ENCODE data around the gene GFPT2.

The GFPT2 gene

GRCh38 chr5:180376511-180376910 is 23.4 kb upstream of the GFPT2 start:
- no peaks in the 10 kb centered on the region for H3K4me1 ChIP-seq (ENCODE audit: insufficient read depth, low read length)
- H3K36me3 ChIP-seq (ENCODE audit: insufficient read depth, low read length) = no peaks in the 10 kb centered on the region

GRCh38 chr5:180375955-180376354 is 22.8 kb upstream of the GFPT2 start:
- Histone ChIP-seq H3K27me3 (ENCODE audit: control insufficient read depth in 1 of 2, insufficient read depth in 2 of 2, low read length in 2 of 2) (peaks cover 0 to under 1% of the 10 kb centered on the region in 2 donors), H3K9ac (ENCODE audit: low read length) (no peak overlapping the region), H3K4me3 (ENCODE audit: low read depth in 1 of 2, low read length in 2 of 2) (no peak overlapping the region), H3K27ac (ENCODE audit: low read depth, low read length) (no peak overlapping the region), H3K36me3 (ENCODE audit: insufficient read depth, low read length) (no peaks in the 10 kb centered on the region), H3K4me1 (ENCODE audit: insufficient read depth, low read length) (no peaks in the 10 kb centered on the region), H3K9me3 (ENCODE audit: low read length) (no peaks in the 10 kb centered on the region)

More at GRCh38 chr5:180376511-180376910, 23.4 kb upstream of the GFPT2 start:
- H3K27ac ChIP-seq (ENCODE audit: low read depth, low read length) = no peak overlapping the region
- H3K27me3 ChIP-seq (ENCODE audit: control insufficient read depth in 1 of 2, insufficient read depth in 2 of 2, low read length in 2 of 2) = peaks cover 0 to 4% of the 10 kb centered on the region in 2 donors
- no peak overlapping the region for H3K9ac ChIP-seq (ENCODE audit: low read length)
- H3K4me3 ChIP-seq (ENCODE audit: low read depth in 1 of 2, low read length in 2 of 2) = no peak overlapping the region
- no peaks in the 10 kb centered on the region for H3K9me3 ChIP-seq (ENCODE audit: low read length)

GRCh38 chr5:180375291-180375690 is 22.2 kb upstream of the GFPT2 start:
- H3K4me3 ChIP-seq (ENCODE audit: low read depth in 1 of 2, low read length in 2 of 2) = no peak overlapping the region
- H3K27me3 ChIP-seq (ENCODE audit: control insufficient read depth in 1 of 2, insufficient read depth in 2 of 2, low read length in 2 of 2) = no peaks in the 10 kb centered on the region
- no peaks in the 10 kb centered on the region for H3K4me1 ChIP-seq (ENCODE audit: insufficient read depth, low read length)
- no peak overlapping the region for H3K27ac ChIP-seq (ENCODE audit: low read depth, low read length)
- H3K9ac ChIP-seq (ENCODE audit: low read length) = no peak overlapping the region
- H3K36me3 ChIP-seq (ENCODE audit: insufficient read depth, low read length) = no peaks in the 10 kb centered on the region
- no peaks in the 10 kb centered on the region for H3K9me3 ChIP-seq (ENCODE audit: low read length)

- Histone ChIP-seq H3K4me3 (ENCODE audit: low read depth in 1 of 2, low read length in 2 of 2) (no peak overlapping the region), H3K9ac (ENCODE audit: low read length) (no peak overlapping the region), H3K36me3 (ENCODE audit: insufficient read depth, low read length) (no peaks in the 10 kb centered on the region), H3K27ac (ENCODE audit: low read depth, low read length) (no peak overlapping the region), H3K4me1 (ENCODE audit: insufficient read depth, low read length) (no peaks in the 10 kb centered on the region), H3K27me3 (ENCODE audit: control insufficient read depth in 1 of 2, insufficient read depth in 2 of 2, low read length in 2 of 2) (no peaks in the 10 kb centered on the region), H3K9me3 (ENCODE audit: low read length) (no peaks in the 10 kb centered on the region)
Measured at GRCh38 chr5:180373870-180374269, 20.7 kb upstream of the GFPT2 start.

GRCh38 chr5:180373454-180373853 is 20.3 kb upstream of the GFPT2 start:
- H3K27ac ChIP-seq (ENCODE audit: low read depth, low read length) = no peak overlapping the region
- no peak overlapping the region for H3K4me3 ChIP-seq (ENCODE audit: low read depth in 1 of 2, low read length in 2 of 2)
- H3K9me3 ChIP-seq (ENCODE audit: low read length) = no peaks in the 10 kb centered on the region
- no peaks in the 10 kb centered on the region for H3K27me3 ChIP-seq (ENCODE audit: control insufficient read depth in 1 of 2, insufficient read depth in 2 of 2, low read length in 2 of 2)
- no peaks in the 10 kb centered on the region for H3K36me3 ChIP-seq (ENCODE audit: insufficient read depth, low read length)
- no peaks in the 10 kb centered on the region for H3K4me1 ChIP-seq (ENCODE audit: insufficient read depth, low read length)
- no peak overlapping the region for H3K9ac ChIP-seq (ENCODE audit: low read length)

- Histone ChIP-seq H3K4me1 (ENCODE audit: insufficient read depth, low read length) (no peaks in the 10 kb centered on the region), H3K36me3 (ENCODE audit: insufficient read depth, low read length) (no peaks in the 10 kb centered on the region), H3K27ac (ENCODE audit: low read depth, low read length) (no peak overlapping the region), H3K4me3 (ENCODE audit: low read depth in 1 of 2, low read length in 2 of 2) (no peak overlapping the region), H3K9ac (ENCODE audit: low read length) (no peak overlapping the region), H3K9me3 (ENCODE audit: low read length) (no peaks in the 10 kb centered on the region), H3K27me3 (ENCODE audit: control insufficient read depth in 1 of 2, insufficient read depth in 2 of 2, low read length in 2 of 2) (no peaks in the 10 kb centered on the region)
Measured at GRCh38 chr5:180371949-180372348, 18.8 kb upstream of the GFPT2 start.

GRCh38 chr5:180370861-180371641 is 17.9 kb upstream of the GFPT2 start:
- Histone ChIP-seq H3K9ac (ENCODE audit: low read length) (no peak overlapping the region), H3K4me1 (ENCODE audit: insufficient read depth, low read length) (no peaks in the 10 kb centered on the region), H3K27me3 (ENCODE audit: control insufficient read depth in 1 of 2, insufficient read depth in 2 of 2, low read length in 2 of 2) (no peaks in the 10 kb centered on the region), H3K9me3 (ENCODE audit: low read length) (no peaks in the 10 kb centered on the region), H3K4me3 (ENCODE audit: low read depth in 1 of 2, low read length in 2 of 2) (no peak overlapping the region), H3K27ac (ENCODE audit: low read depth, low read length) (no peak overlapping the region), H3K36me3 (ENCODE audit: insufficient read depth, low read length) (no peaks in the 10 kb centered on the region)

GRCh38 chr5:180367991-180368390 is 14.9 kb upstream of the GFPT2 start:
- H3K36me3 ChIP-seq (ENCODE audit: insufficient read depth, low read length) = no peaks in the 10 kb centered on the region
- H3K4me1 ChIP-seq (ENCODE audit: insufficient read depth, low read length) = no peaks in the 10 kb centered on the region
- H3K9ac ChIP-seq (ENCODE audit: low read length) = no peak overlapping the region
- no peak overlapping the region for H3K27ac ChIP-seq (ENCODE audit: low read depth, low read length)
- H3K4me3 ChIP-seq (ENCODE audit: low read depth in 1 of 2, low read length in 2 of 2) = no peak overlapping the region
- H3K27me3 ChIP-seq (ENCODE audit: control insufficient read depth in 1 of 2, insufficient read depth in 2 of 2, low read length in 2 of 2) = no peaks in the 10 kb centered on the region
- no peaks in the 10 kb centered on the region for H3K9me3 ChIP-seq (ENCODE audit: low read length)

GRCh38 chr5:180367300-180367699 is 14.2 kb upstream of the GFPT2 start:
- no peaks in the 10 kb centered on the region for H3K27me3 ChIP-seq (ENCODE audit: control insufficient read depth in 1 of 2, insufficient read depth in 2 of 2, low read length in 2 of 2)
- no peak overlapping the region for H3K9ac ChIP-seq (ENCODE audit: low read length)
- H3K9me3 ChIP-seq (ENCODE audit: low read length) = no peaks in the 10 kb centered on the region
- no peaks in the 10 kb centered on the region for H3K4me1 ChIP-seq (ENCODE audit: insufficient read depth, low read length)
- H3K36me3 ChIP-seq (ENCODE audit: insufficient read depth, low read length) = no peaks in the 10 kb centered on the region
- H3K27ac ChIP-seq (ENCODE audit: low read depth, low read length) = no peak overlapping the region
- H3K4me3 ChIP-seq (ENCODE audit: low read depth in 1 of 2, low read length in 2 of 2) = no peak overlapping the region

GRCh38 chr5:180366326-180366725 is 13.2 kb upstream of the GFPT2 start:
- Histone ChIP-seq H3K4me3 (ENCODE audit: low read depth in 1 of 2, low read length in 2 of 2) (no peak overlapping the region), H3K4me1 (ENCODE audit: insufficient read depth, low read length) (no peaks in the 10 kb centered on the region), H3K9ac (ENCODE audit: low read length) (no peak overlapping the region), H3K27me3 (ENCODE audit: control insufficient read depth in 1 of 2, insufficient read depth in 2 of 2, low read length in 2 of 2) (no peaks in the 10 kb centered on the region), H3K9me3 (ENCODE audit: low read length) (no peaks in the 10 kb centered on the region), H3K36me3 (ENCODE audit: insufficient read depth, low read length) (no peaks in the 10 kb centered on the region), H3K27ac (ENCODE audit: low read depth, low read length) (no peak overlapping the region)

- Histone ChIP-seq H3K9ac (ENCODE audit: low read length) (no peak overlapping the region), H3K27ac (ENCODE audit: low read depth, low read length) (no peak overlapping the region), H3K27me3 (ENCODE audit: control insufficient read depth in 1 of 2, insufficient read depth in 2 of 2, low read length in 2 of 2) (no peaks in the 10 kb centered on the region), H3K9me3 (ENCODE audit: low read length) (no peaks in the 10 kb centered on the region), H3K36me3 (ENCODE audit: insufficient read depth, low read length) (no peaks in the 10 kb centered on the region), H3K4me3 (ENCODE audit: low read depth in 1 of 2, low read length in 2 of 2) (no peak overlapping the region), H3K4me1 (ENCODE audit: insufficient read depth, low read length) (no peaks in the 10 kb centered on the region)
Measured at GRCh38 chr5:180365829-180366228, 12.7 kb upstream of the GFPT2 start.

- Histone ChIP-seq H3K9me3 (ENCODE audit: low read length) (no peaks in the 10 kb centered on the region), H3K4me3 (ENCODE audit: low read depth in 1 of 2, low read length in 2 of 2) (no peak overlapping the region), H3K4me1 (ENCODE audit: insufficient read depth, low read length) (no peaks in the 10 kb centered on the region), H3K27ac (ENCODE audit: low read depth, low read length) (no peak overlapping the region), H3K36me3 (ENCODE audit: insufficient read depth, low read length) (no peaks in the 10 kb centered on the region), H3K9ac (ENCODE audit: low read length) (no peak overlapping the region), H3K27me3 (ENCODE audit: control insufficient read depth in 1 of 2, insufficient read depth in 2 of 2, low read length in 2 of 2) (no peaks in the 10 kb centered on the region)
Measured at GRCh38 chr5:180364306-180364856, 11.2 kb upstream of the GFPT2 start.

Data from muscle layer of colon (tissue), 2 donors.